Cortex of kidney (tissue), 1 donor: Measurements from ENCODE around the gene DENND4B.

Source experiments
- DNase-seq: peaks from one replicate; lab custom pipeline; 2025; lab: John Stamatoyannopoulos, UW

The DENND4B gene

GRCh38 chr1:153883223-153883622 lies 63.3 kb downstream of the DENND4B start:
- no peak for DNase-seq

GRCh38 chr1:153882296-153882912 lies 64.1 kb downstream of the DENND4B start:
- DNase-seq = no peak

- no peak for DNase-seq
These were observed 64.8 kb downstream of the DENND4B start for GRCh38 chr1:153881751-153882150.

- no peak for DNase-seq
These were observed 65.6 kb downstream of the DENND4B start for GRCh38 chr1:153880962-153881361.

GRCh38 chr1:153880024-153880423 lies 66.5 kb downstream of the DENND4B start:
- no peak for DNase-seq
